ENCODE measurements around the gene DNAAF9.
A peak's percentile ranks its signal among the peaks of the same experiment; 100 is the strongest.
"Not testable (repeated sequence)": the region's sequence is repeated elsewhere in the genome, so short reads cannot be mapped to it uniquely, and the experiment has no call there.

DNAAF9 gene

GRCh38 chr20:3407040-3407770 is at the start of gene DNAAF9:
Gene DNAAF9 (minus strand): TSS chr20:3407669. CDS start chr20:3407557, 112 bp downstream.
- DNase-seq: peak; percentile 37

- no peak for DNase-seq
Observed at GRCh38 chr20:3456648-3457047, 49.2 kb upstream of the DNAAF9 start.

GRCh38 chr20:3454831-3455230 is 47.4 kb upstream of the DNAAF9 start:
- no peak for DNase-seq

- no peak for DNase-seq
Observed at GRCh38 chr20:3452690-3453089, 45.2 kb upstream of the DNAAF9 start.

DNA sequence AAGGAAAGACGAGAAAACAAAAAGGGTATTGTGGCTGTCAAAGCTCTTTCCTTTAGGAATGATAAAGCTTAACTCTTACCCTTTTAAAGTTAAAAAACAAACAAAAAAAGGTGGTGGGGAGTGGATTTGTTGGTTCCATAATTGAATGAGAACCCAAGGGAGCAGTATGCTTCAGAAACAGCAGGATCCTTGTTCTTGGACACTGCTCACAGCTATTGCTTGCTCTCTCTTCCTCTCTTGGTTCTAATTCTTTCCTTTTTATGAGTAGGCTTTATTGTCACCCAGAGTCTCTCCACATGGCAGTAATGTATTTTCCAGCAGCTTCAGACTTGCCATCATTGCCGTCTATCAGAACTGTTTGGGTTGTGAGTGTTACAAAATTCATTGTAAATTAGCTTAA is 44.7 kb upstream of the DNAAF9 start:
- no peak for DNase-seq

- no peak for DNase-seq
Observed at GRCh38 chr20:3449319-3449718, 41.9 kb upstream of the DNAAF9 start.

DNA sequence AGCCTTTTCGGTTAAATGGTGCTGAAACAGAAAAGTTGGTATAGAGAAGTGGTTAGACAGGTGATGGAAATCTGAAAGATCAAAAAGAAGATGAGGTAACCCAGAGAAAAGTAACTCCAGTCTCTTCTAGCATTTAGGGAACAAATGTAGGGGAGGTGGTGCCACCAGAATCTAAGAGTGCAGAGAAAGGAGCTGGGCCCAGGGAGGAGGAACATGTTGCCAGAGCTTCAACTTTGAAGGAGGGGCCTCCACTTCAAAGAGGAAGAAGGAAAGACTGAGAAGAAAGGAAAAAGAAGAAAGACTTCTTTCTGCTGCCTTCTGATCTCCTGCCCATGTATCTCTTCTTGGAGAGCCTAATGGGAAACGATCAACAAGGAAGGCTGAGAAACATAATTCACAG is 39.9 kb upstream of the DNAAF9 start:
- no peak for DNase-seq

- DNase-seq: no peak
Observed at GRCh38 chr20:3446779-3447178, 39.3 kb upstream of the DNAAF9 start.

- no peak for DNase-seq
Observed at GRCh38 chr20:3436864-3437574, 29.6 kb upstream of the DNAAF9 start.

DNA sequence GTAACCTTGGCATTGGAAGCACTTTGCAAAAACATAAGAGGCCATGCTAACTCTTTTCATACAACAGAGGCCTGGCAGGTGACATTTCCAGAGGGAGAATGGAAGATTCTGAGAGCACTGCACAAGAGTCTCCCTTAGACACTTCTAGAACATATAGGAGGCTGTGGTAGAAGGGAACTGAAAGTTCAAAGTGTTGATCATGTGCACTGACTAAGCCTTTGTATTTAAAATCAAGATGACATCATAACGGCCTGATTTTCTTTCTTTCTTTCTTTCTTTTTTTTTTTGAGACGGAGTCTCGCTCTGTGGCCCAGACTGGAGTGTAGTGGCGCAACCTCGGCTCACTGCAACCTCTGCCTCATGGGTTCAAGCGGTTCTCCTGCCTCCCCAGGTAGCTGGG is 26.8 kb upstream of the DNAAF9 start:
- no peak for DNase-seq

DNA sequence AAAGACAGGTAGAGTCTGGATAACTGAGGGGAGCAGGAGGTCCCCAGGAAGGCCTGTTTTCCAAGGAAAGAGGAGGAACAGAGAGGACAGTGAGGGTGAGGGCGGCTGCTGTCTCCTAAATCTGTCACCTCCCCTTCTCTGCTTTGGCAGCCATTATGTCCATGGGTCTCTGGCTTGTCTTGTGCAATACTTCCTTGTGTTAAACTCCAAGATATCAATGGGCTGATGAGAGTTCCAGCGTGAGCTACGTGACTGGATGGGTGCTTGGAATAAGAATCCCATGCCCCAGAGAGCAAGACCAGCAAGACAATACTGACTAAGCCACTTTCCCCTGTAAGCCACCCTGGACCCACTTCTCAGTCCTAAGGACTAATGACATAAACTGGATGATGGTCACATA is 26.3 kb upstream of the DNAAF9 start:
- DNase-seq: no peak

- no peak for DNase-seq
Observed at GRCh38 chr20:3432844-3433243, 25.4 kb upstream of the DNAAF9 start.

- no peak for DNase-seq
Observed at GRCh38 chr20:3431109-3431508, 23.6 kb upstream of the DNAAF9 start.

GRCh38 chr20:3430376-3431069 is 23.1 kb upstream of the DNAAF9 start:
- no peak for DNase-seq

DNA sequence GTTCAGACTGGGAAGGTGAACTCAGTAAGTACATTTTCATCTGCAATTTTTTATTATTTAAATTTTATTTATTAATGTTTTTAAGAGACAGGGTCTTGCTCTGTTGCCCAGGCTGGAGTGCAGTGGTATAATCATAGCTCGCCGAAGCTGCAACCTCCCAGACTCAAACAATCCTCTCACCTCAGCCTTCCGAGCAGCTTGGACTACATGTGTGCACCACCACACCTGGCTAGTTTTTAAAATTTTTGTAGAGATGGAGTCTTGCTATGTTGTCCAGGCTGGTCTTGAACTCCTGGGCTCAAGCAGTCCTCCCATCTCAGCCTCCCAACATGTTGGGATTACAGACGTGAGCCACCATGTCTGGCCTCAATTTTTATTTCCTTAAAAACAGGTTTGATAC is 19.3 kb upstream of the DNAAF9 start:
- not testable (repeated sequence) for DNase-seq

GRCh38 chr20:3423126-3423525 is 15.7 kb upstream of the DNAAF9 start:
- DNase-seq: no peak

GRCh38 chr20:3421985-3422384 is 14.5 kb upstream of the DNAAF9 start:
- no peak for DNase-seq

DNA sequence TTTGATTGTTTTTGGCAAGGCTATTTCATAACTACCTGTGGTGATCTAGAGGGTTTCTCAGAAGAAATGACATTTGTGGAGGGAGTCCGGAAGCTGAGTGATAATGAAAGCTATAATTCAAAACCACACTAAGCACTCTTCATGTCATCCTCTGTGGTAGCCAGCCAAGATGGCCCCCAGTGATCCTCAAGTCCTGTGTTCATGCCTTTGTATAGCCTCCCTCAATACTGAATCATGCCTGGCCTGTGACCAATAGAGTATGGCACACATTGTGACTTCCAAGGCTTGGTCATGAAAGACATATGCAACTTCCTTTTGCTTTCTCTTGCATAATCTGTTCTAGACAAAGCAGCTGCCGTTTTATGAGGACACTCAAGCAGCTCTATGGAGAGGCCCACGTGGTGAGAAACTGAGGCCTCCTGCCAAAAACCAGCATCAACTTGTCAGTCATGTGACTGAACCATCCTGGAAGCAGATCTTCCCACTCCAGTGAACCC is 12.8 kb upstream of the DNAAF9 start:
- peak; percentile 90 for DNase-seq

GRCh38 chr20:3418161-3418560 is 10.7 kb upstream of the DNAAF9 start:
- not testable (repeated sequence) for DNase-seq

- DNase-seq: no peak
Observed at GRCh38 chr20:3414122-3414521, 6.7 kb upstream of the DNAAF9 start.

DNA sequence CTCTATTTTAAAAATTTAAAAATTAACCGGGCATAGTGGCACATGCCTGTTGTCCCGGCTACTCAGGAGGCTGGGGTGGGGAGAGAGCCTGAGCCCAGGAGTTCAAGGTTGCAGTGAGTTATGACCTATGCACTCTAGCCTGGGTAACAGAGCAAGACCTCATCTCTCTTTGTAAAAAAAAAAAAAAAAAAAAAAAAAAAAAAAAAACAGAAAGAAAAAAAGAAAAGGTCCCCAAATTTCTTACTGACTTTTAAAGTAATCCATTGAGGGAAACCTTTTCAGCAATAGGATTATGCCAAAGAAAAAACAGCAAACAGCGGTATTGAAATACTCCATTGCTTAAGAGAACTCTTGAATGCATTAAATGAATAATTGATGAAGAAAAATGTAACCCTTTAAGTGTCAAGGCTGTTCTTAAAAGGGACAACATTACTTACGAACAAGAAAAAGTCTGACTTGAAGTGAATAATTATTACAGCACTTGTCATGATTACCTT is 6.0 kb upstream of the DNAAF9 start:
- DNase-seq: no peak

- DNase-seq: no peak
Observed at GRCh38 chr20:3412600-3413392, 5.3 kb upstream of the DNAAF9 start.

DNA sequence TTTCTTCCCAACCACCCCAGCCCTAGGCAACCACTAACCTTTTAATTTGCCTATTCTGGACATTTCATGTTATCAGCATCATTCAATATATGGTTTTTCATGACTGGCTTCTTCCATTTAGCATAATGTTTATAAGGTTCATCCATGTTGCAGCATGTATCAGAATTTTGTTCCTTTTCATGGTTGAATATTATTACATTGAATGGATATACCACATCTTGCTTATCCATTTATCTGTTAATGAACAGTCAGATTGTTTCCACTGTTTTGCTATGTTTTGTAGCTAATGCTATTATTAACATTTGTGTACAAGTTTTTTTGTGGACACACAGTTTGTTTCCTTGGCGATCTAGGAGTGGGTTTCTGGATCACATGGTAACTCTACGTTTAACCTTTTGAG is 3.0 kb upstream of the DNAAF9 start:
- DNase-seq: no peak

Data from activated CD4-positive, alpha-beta T cell treated with anti-CD3 and anti-CD28 coated beads, Interleukin-2, amount 50 U/mL, for 16 hours (primary cell).